ENCODE results near the gene CTDSPL.
"Not testable (repeated sequence)": the region's sequence is repeated elsewhere in the genome, so short reads cannot be mapped to it uniquely, and the experiment has no call there.

CTDSPL gene

DNA sequence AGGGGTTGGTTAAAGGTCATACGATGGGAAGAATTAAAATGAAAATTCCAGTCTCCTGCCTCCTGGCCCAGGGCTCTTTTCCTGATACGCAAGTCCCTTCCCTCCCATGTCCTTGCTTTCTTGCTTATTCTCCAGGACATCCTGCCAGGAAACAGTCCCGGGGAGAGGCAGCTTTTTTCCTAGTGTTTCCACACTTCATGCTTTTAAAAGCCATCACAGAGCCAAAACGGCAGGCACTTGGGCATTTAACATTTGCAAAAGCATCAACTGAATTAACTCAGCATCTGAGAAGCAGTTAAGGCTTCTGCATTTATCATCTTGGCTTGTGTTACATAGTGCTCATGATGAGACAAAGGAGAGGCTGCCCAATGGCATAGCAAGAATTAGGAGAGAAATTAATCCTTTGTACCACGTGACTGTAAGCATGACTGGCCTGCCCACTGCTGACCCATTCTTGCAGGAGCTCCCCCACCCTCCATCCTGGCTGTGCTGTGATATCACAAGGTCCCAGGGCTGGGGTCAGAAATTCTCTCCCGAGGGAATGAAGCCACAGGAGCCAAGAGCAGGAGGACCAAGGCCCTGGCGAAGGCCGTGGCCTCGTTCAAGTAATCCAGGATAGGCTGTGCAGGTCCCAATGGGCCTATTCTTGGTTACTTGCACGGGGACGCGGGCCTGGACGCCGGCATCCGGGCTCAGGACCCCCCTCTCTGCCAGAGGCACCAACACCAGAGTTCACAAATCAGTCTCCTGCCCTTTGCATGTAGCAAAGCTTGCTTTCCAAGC is 107.3 kb downstream of the CTDSPL start:
- DNase-seq (ENCODE audit: low read depth): no peak

- DNase-seq (ENCODE audit: low read depth): no peak
Observed at GRCh38 chr3:37969596-37970100, 108.0 kb downstream of the CTDSPL start.

DNA sequence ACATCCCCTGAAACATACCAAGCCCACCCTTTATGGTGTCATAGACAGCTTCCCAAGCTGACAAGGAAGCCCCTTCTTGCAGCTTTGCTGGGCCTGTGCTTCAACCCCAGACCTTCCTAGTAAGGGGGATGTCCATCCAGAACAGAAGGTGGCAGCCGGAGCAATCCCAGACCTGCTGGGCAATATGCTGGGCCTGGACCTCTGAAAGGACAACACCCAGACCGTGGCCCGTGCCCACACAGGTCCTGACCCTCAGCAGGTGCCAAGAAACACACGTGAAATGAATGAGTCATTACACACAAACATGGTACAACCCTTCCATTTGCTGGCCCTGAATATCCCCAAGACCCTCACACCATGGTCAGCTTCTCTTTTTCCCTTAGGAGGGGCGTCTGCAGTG is 109.1 kb downstream of the CTDSPL start:
- no peak for DNase-seq (ENCODE audit: low read depth)

DNA sequence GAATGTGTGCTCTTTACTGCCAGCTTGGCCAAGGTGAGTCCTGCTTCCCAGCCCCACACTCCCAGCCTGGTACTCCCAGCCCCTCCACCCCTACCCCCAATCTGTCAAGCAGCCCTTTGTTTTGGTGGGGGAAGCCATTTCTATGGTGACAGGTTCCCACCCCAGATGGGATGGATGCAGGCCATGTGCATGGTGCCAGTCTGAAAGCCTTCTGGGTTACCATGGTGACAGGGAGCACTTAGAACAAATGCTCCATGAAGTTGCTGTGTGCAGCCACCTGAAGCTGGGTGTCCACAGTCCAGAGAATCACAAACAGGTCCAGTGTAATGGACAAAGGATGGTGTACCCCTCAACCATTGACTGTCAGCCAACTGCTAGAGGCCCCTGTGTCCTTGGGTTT is 109.8 kb downstream of the CTDSPL start:
- no peak for DNase-seq (ENCODE audit: low read depth)

DNA sequence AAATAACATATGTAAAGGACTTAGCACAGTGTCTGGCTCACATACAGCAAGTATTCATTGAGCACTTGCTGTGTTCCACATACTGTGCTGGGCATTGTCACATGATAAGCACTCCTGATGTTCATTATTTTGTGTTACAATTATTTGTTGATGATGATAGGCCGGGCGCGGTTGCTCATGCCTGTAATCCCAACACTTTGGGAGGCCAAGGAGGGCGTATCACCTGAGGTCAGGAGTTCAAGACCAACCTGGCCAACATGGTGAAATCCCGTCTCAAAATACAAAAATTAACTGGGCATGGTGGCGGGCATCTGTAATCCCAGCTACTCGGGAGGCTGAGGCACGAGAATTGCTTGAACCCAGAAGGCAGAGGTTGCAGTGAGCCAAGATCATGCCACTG is 110.4 kb downstream of the CTDSPL start:
- not testable (repeated sequence) for DNase-seq (ENCODE audit: low read depth)

- peak; percentile 48 for DNase-seq (ENCODE audit: low read depth)
Observed at GRCh38 chr3:37973246-37974054, 111.8 kb downstream of the CTDSPL start.

GRCh38 chr3:37974121-37975083 is 112.7 kb downstream of the CTDSPL start:
- DNase-seq (ENCODE audit: low read depth): peak; percentile 68

- DNase-seq (ENCODE audit: low read depth): no peak
Observed at GRCh38 chr3:37979541-37980461, 118.1 kb downstream of the CTDSPL start.

DNA sequence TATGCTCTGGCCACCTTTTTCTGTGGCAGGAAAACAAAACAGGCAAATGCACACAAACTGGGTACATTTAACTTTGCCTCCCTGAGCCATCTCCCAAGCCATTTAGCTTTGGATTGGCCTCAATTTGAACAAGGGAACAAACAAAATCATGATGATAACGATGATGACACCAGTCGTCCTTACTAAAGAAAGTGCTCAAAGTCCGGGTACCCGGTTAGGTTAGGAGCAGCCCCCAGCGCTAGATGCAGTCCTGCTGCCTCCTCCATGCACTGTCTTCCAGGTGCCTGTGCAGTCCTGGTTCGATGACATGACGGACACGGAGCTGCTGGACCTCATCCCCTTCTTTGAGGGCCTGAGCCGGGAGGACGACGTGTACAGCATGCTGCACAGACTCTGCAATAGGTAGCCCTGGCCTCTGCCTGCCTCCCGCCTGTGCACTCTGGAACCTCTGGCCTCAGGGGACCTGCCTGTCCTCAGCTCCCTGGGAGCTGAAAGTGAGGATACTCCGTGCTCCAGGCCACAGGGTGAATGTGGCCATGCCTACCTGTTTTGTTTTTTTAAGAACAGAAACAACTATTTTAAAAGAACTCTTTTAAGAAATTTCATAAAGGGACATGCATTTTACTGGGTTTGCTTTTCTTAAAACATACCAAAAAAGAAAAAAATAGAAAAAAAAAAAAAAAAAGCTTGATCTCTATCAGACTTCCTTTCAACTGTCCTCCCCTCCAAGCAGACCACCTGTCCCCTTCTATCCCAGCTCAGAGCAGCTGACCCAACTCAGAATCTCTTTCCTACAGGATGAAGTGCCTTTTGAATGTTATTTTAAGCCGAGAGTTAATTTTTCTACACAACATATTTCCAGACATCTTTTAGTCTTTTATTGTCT is 119.0 kb downstream of the CTDSPL start:
- no peak for DNase-seq (ENCODE audit: low read depth)

- no peak for DNase-seq (ENCODE audit: low read depth)
Observed at GRCh38 chr3:37981348-37981664, 119.6 kb downstream of the CTDSPL start.

- DNase-seq (ENCODE audit: low read depth): no peak
Observed at GRCh38 chr3:37982331-37982730, 120.7 kb downstream of the CTDSPL start.

DNA sequence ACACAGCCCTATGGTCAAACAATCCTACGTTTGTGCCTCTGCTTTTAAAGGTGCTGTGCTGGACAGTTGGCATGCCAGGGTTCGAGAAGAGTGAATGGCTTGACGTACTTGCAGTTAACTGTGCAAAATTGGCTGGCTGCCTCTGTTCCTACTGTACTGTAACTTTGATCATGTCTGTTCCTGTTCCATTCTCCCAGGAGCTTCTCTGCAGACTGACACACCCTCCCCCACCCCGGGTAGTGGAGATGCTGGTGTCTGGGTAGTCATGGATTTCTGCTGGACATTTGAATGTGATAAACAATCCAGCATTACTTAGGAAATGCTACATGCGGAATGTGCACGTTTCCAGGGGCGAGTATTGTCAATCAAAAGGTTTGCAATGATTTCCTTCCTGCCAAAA is 122.4 kb downstream of the CTDSPL start:
- no peak for DNase-seq (ENCODE audit: low read depth)

DNA sequence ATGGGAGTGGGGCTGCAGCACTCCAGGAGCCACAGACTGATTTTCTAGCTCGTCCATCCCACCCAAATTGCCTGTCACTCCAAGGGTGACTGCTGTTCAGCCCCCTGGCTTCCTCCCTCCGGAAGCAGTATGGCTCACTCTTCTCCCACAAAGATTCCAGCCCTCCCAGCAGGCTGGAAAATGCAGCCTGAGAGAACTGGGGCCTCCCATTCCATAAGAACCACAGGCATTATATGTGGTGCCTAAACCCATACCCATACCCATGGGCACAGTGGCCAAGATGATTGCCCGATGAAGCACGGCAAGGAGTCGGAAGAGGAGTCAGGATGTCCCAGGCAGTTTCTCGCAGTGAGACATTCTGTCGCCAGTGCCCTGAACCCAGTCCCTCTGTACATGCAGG is 122.9 kb downstream of the CTDSPL start:
- no peak for DNase-seq (ENCODE audit: low read depth)

DNA sequence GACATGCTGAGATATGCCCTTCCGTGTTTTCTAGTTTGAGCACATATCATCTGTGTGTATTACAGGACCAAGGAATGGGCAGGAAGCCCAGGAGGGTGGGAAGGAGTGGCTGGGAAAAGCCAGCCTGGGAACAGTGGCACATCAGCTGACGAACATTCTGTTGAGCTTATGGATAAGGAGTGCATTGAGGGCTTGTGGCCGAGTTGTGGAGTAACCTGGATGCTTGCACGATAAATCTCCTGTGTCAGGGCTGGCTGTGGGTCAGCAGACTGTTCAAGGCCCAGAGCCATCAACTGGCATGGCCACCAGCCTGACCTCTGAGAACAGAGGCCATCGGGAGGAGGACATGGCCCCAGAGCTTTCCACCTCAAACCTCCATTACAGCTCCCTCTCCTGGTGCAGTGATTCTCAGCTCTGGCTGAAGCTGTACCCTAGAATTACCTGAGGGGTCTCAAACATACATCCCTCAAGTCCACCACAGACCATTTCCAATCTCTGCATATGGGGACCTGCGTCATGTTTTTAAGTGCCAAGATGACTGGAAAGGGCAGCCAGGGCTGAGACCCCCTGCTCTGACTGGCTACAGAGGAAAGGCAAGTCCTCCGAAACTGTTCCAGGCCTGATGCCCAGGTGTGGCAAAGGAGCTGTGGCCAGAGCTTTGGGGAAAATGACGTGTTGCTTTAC is 124.1 kb downstream of the CTDSPL start:
- DNase-seq (ENCODE audit: low read depth): peak; percentile 25

GRCh38 chr3:37986479-37987314 is 125.0 kb downstream of the CTDSPL start:
- DNase-seq (ENCODE audit: low read depth): no peak

DNA sequence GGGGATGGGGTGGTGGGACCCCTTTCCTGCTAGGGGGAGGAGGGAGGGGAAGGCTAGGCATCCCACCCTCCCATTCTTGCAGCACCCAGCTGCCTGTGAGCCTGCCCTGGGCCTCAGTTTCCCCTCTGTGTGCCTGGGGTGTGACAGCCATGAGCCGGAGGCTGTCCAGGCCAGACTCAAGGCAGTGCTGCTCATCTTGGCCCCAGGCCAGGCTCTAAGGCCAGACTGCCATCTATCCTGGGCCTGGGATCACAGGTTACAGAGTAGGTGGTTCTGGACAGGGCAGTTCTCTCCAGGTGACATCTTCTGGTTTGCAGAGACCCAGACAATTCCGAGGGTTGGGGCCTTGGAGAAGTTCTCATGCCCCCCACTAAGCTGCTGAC is 125.6 kb downstream of the CTDSPL start:
- no peak for DNase-seq (ENCODE audit: low read depth)

DNA sequence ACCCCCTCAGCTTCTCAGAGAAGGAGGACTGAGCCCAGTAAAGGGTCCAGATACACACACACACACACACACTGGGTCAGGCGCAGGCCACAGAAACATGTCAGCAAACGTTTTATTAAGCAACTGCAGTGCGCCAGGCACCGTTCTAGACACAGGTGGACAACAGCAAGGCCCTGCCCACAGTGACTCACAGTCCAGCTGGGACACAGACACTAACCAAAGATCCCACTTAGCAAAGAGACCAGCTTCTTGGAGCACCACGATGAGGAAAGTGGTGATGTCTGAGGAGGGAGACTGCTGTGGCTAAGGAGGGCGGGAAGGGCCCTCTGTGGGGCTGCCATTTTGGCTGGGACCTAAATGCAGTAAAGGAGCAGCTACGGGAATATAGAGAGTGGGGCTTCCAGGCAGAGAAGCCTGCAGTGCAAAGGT is 126.1 kb downstream of the CTDSPL start:
- DNase-seq (ENCODE audit: low read depth): no peak

- DNase-seq (ENCODE audit: low read depth): not testable (repeated sequence)
Observed at GRCh38 chr3:37988376-37988775, 126.7 kb downstream of the CTDSPL start.
